Fibroblast of lung (primary cell): Measurements from ENCODE around the gene JUND.

Experiments used
- EZH2 ChIP-seq: IDR thresholded peaks from 2 replicates; pipeline ENCODE4 v1.5.1; 2012; ENCODE audit warnings: low read length, control low read depth, mild to moderate bottlenecking; ENCODE audit errors: missing control alignments
- TF ChIP-seq, protein P1 (sequence below), 2 donors: IDR thresholded peaks in 1 of 2; conservative IDR thresholded peaks in 1 of 2; 1 replicate in 1 of 2; 2 replicates in 1 of 2; pipeline ENCODE4 v1.5.1; 2011 to 2012; ENCODE audit warnings: low read length in 2 of 2, control low read depth in 1 of 2, inconsistent platforms in 1 of 2, low read depth in 1 of 2, mild to moderate bottlenecking in 1 of 2

DNA sequence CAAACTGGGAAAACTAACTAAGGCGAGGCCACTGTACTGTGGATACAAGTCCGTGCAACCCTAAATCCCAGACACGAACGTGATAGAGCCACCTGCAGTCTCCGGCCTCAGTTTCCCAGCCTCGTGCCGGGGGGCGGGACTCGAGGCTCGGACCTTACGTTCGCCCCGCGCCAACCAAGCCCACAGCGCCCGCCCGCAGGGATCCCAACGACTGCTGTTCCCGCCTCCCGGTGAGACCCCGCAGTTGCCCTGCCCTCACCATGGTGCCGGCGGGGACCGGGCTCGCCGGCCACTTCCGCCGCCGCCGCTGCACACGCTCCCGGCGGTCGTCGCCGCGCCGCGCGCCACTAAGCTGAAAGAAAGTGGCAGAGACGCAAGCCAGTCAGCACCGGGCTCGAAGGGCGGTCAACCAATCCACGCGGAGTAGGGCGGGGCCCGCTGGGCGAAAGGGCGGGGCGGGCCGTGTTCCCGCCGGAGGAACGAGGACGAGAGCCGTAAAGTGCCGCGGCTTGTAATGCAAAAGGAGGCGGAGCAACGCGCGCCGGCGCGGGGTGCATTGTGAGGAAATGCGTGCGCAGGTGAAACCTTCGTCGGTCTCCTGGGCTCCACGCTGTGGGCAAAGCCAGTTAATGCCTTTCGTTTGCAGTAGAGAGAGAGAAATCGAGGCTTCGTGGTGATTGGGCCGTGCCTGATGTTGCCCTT, 41.5 kb upstream of the JUND start, which contains the start of gene LSM4:
- TF ChIP-seq, protein P1, sequence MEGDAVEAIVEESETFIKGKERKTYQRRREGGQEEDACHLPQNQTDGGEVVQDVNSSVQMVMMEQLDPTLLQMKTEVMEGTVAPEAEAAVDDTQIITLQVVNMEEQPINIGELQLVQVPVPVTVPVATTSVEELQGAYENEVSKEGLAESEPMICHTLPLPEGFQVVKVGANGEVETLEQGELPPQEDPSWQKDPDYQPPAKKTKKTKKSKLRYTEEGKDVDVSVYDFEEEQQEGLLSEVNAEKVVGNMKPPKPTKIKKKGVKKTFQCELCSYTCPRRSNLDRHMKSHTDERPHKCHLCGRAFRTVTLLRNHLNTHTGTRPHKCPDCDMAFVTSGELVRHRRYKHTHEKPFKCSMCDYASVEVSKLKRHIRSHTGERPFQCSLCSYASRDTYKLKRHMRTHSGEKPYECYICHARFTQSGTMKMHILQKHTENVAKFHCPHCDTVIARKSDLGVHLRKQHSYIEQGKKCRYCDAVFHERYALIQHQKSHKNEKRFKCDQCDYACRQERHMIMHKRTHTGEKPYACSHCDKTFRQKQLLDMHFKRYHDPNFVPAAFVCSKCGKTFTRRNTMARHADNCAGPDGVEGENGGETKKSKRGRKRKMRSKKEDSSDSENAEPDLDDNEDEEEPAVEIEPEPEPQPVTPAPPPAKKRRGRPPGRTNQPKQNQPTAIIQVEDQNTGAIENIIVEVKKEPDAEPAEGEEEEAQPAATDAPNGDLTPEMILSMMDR (conservative IDR thresholded peaks at IDR 0.05 in 1 of 2, IDR thresholded peaks at IDR 0.05 in 1 of 2; ENCODE audit: low read depth in 1 of 2, low read length in 2 of 2): peak in 1 of 2 donors; percentile 30
- TF ChIP-seq EZH2: no peak
